Osteocyte (in vitro differentiated cells): Measurements from ENCODE around the gene CCN5. TPM values are rescaled to one million over a fixed set of nuclear protein-coding genes. Genes with fewer than 3 reads are reported as not detected.
"Not testable (repeated sequence)": the region's sequence is repeated elsewhere in the genome, so short reads cannot be mapped to it uniquely, and the experiment has no call there.

Experiments
- DNase-seq: peaks from one replicate; pipeline ENCODE4 v3.0.0; 2021; ENCODE audit warnings: mixed read lengths; ENCODE audit not compliant: unreplicated experiment; ENCODE audit errors: extremely low spot score
- H3K27ac Mint-ChIP-seq: one replicate; pipeline ENCODE4 v1.8.0; 2021; ENCODE audit warnings: mild to moderate bottlenecking, mixed read lengths; ENCODE audit not compliant: unreplicated experiment
- H3K27me3 Mint-ChIP-seq: one replicate; pipeline ENCODE4 v1.8.0; 2021; ENCODE audit warnings: mixed read lengths; ENCODE audit not compliant: unreplicated experiment
- H3K36me3 Mint-ChIP-seq: one replicate; pipeline ENCODE4 v1.8.0; 2021; ENCODE audit warnings: mixed read lengths; ENCODE audit not compliant: unreplicated experiment
- H3K4me1 Mint-ChIP-seq: one replicate; pipeline ENCODE4 v1.8.0; 2021; ENCODE audit warnings: mixed read lengths; ENCODE audit not compliant: unreplicated experiment
- H3K4me3 Mint-ChIP-seq: one replicate; pipeline ENCODE4 v1.8.0; 2021; ENCODE audit warnings: mild to moderate bottlenecking, moderate library complexity, mixed read lengths; ENCODE audit not compliant: unreplicated experiment
- H3K9me3 Mint-ChIP-seq: one replicate; pipeline ENCODE4 v1.8.0; 2021; ENCODE audit warnings: mixed read lengths; ENCODE audit not compliant: unreplicated experiment
- total RNA-seq: library from RNA; stranded (reverse); gene quantifications from 2 replicates; pipeline ENCODE4 v1.2.1, GENCODE V29; 2021
- TF ChIP-seq, protein P1 (sequence below): fragments of 200-600 bp; sonication (generic); IDR thresholded peaks from 2 replicates; pipeline ENCODE4 v1.5.0; 2021; ENCODE audit warnings: antibody characterized with exemption, mild to moderate bottlenecking, moderate library complexity

Gene CCN5
- total RNA-seq, 1 donor from 2014 or later, result 18.2 TPM

DNA sequence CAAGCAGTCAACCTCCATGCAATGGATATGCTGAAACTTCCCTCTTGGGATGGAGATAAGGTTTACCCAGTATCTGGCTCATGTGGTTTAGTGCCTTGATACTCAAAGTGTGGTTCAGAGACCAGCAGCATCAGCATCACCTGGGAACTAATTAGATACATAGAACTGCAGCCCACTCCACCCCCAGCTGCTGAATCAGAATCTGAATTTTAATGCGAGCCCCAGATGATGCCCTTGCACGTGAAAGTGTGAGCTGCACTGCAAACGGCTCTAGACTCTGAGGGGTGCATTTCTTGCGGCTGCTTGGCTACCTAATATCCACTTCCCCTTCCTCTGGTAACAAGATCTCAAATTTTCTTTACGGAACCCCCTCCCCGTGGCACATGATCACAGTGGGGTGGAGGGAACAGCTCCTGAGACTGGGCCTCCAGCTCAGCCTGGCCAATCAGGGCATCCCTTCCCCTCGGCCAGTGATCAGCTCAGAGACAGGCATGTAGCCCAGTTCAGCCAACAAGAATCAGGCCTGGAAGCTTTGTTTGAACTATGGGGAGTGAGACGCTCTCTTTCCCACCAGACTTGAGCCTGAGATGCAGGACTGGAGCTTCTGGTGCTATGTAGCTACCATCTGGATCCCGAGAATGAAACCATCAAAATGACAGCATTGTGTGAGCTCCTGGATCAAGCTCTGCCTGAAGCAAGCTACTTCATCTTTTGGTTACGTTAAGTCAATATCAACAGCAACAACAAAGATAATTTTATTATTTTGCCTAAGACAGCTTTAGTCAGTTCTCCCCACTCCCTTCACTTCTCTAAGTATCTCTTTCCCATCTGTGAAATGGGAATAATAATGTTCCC is 43.3 kb downstream of the CCN5 start:
- H3K27ac Mint-ChIP-seq, result no peak overlapping the region
- H3K27me3 Mint-ChIP-seq, result peaks cover 26% of the 10 kb centered on the region
- no peaks in the 10 kb centered on the region for H3K9me3 Mint-ChIP-seq
- no peaks in the 10 kb centered on the region for H3K36me3 Mint-ChIP-seq
- no peak for DNase-seq
- H3K4me3 Mint-ChIP-seq, result no peak overlapping the region
- TF ChIP-seq, protein P1, sequence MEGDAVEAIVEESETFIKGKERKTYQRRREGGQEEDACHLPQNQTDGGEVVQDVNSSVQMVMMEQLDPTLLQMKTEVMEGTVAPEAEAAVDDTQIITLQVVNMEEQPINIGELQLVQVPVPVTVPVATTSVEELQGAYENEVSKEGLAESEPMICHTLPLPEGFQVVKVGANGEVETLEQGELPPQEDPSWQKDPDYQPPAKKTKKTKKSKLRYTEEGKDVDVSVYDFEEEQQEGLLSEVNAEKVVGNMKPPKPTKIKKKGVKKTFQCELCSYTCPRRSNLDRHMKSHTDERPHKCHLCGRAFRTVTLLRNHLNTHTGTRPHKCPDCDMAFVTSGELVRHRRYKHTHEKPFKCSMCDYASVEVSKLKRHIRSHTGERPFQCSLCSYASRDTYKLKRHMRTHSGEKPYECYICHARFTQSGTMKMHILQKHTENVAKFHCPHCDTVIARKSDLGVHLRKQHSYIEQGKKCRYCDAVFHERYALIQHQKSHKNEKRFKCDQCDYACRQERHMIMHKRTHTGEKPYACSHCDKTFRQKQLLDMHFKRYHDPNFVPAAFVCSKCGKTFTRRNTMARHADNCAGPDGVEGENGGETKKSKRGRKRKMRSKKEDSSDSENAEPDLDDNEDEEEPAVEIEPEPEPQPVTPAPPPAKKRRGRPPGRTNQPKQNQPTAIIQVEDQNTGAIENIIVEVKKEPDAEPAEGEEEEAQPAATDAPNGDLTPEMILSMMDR, result no peak
- H3K4me1 Mint-ChIP-seq, result no peaks in the 10 kb centered on the region

DNA sequence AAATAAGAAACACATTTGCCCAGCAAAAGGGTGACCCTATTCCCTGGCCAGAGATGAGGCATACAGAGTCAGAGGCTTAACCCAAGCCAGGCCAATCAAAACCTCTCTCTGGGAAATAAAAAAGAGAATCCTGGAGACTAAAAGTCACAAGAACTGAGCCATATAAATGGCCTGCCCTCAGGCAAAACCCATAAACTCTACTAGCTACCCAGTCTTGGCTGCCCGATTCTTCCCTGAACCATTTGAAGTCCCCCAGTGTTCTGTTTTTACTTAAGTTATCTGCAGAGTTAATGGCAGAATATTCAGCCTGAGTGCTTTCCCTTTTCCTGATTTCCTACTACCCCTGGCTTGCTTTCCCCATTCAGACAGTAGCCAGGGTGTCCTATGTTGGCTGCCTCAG is 44.4 kb downstream of the CCN5 start:
- Mint-ChIP-seq H3K4me3 (no peak overlapping the region), H3K9me3 (no peaks in the 10 kb centered on the region), H3K27ac (no peak overlapping the region), H3K4me1 (no peaks in the 10 kb centered on the region), H3K36me3 (no peaks in the 10 kb centered on the region), H3K27me3 (peaks cover 27% of the 10 kb centered on the region)
- TF ChIP-seq, protein P1, result no peak
- DNase-seq, result no peak

DNA sequence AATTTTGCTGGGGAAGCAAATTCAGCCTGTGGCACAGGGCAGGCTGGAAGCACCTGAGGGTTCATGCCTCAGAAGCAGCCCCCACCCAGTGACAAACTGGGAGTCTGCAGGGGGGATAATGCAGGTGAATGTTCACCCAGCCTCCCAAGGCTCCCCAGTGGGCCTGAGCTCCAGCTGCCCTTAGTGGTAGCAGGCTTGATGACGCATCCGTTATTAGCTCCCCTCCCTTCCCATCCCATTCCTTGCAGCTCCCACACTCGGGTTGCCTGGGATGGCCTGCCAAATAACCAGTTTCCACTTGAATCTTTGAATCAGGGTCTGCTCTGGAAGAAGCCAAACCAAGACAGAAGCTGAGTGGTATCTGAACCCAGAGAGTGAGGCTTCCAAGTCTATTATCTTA is 46.3 kb downstream of the CCN5 start:
- no peak overlapping the region for H3K4me3 Mint-ChIP-seq
- TF ChIP-seq, protein P1, result no peak
- H3K36me3 Mint-ChIP-seq, result no peaks in the 10 kb centered on the region
- H3K9me3 Mint-ChIP-seq, result no peaks in the 10 kb centered on the region
- H3K4me1 Mint-ChIP-seq, result no peaks in the 10 kb centered on the region
- no peak overlapping the region for H3K27ac Mint-ChIP-seq
- H3K27me3 Mint-ChIP-seq, result peaks cover 38% of the 10 kb centered on the region
- no peak for DNase-seq

GRCh38 chr20:44762466-44763140 is 47.4 kb downstream of the CCN5 start:
- Mint-ChIP-seq H3K27me3 (peaks cover 43% of the 10 kb centered on the region), H3K4me1 (no peaks in the 10 kb centered on the region), H3K27ac (no peak overlapping the region), H3K4me3 (no peak overlapping the region), H3K9me3 (no peaks in the 10 kb centered on the region), H3K36me3 (no peaks in the 10 kb centered on the region)
- DNase-seq, result no peak
- TF ChIP-seq, protein P1, result no peak

DNA sequence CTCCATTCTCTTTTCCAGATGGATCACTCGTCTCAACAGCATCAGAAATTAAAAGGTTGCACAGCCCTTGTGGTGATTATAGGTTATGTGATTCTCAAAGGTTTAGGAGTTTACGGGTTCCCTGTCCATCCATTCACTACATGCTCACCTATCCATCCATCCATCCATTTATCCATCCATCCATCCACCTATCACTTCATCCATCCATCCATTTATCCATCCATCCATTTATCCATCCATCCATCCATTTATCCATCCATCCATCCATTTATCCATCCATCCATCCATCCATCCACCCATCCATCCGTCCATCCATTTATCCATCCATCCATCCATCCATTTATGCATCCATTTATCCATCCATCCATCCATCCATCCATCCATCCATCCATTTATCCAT is 48.6 kb downstream of the CCN5 start:
- peaks cover 43% of the 10 kb centered on the region for H3K27me3 Mint-ChIP-seq
- DNase-seq, H3K9me3 Mint-ChIP-seq, H3K27ac Mint-ChIP-seq, H3K4me3 Mint-ChIP-seq, H3K4me1 Mint-ChIP-seq, H3K36me3 Mint-ChIP-seq: not testable (repeated sequence)
